Measurements from ENCODE around the gene C16orf96.

C16orf96 gene

GRCh38 chr16:4538350-4539235, 17.5 kb upstream of the C16orf96 start, which contains the start of gene CDIP1 (continued):
- TF ChIP-seq, protein P1, sequence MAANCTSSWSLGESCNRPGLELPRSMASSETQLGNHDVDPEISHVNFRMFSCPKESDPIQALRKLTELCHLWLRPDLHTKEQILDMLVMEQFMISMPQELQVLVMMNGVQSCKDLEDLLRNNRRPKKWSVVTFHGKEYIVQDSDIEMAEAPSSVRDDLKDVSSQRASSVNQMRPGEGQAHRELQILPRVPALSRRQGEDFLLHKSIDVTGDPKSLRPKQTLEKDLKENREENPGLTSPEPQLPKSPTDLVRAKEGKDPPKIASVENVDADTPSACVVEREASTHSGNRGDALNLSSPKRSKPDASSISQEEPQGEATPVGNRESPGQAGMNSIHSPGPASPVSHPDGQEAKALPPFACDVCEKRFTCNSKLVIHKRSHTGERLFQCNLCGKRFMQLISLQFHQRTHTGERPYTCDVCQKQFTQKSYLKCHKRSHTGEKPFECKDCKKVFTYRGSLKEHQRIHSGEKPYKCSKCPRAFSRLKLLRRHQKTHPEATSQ (tag by site-specific recombination; IDR thresholded peaks at IDR 0.05): peak; percentile 68; the same call in 1 of the 2 replicates
- TF ChIP-seq REST (tag by site-specific recombination; IDR thresholded peaks at IDR 0.05): no peak
- TF ChIP-seq ZBTB1 (tag by site-specific recombination; IDR thresholded peaks at IDR 0.05): no peak
- TF ChIP-seq ZFP69B (tag by site-specific recombination; IDR thresholded peaks at IDR 0.05): peak; percentile 99
- TF ChIP-seq ZNF488 (tag by site-specific recombination; IDR thresholded peaks at IDR 0.05): no peak
- no peak for TF ChIP-seq ZNF670 (tag by site-specific recombination; IDR thresholded peaks at IDR 0.05; ENCODE audit: low read depth)
- TF ChIP-seq ZNF610 (tag by site-specific recombination; IDR thresholded peaks at IDR 0.05; ENCODE audit: borderline replicate concordance): peak; percentile 93
- TF ChIP-seq, protein P2, sequence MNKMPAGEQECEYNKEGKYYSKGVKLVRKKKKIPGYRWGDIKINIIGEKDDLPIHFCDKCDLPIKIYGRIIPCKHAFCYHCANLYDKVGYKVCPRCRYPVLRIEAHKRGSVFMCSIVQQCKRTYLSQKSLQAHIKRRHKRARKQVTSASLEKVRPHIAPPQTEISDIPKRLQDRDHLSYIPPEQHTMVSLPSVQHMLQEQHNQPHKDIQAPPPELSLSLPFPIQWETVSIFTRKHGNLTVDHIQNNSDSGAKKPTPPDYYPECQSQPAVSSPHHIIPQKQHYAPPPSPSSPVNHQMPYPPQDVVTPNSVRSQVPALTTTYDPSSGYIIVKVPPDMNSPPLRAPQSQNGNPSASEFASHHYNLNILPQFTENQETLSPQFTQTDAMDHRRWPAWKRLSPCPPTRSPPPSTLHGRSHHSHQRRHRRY (tag by site-specific recombination; IDR thresholded peaks at IDR 0.05): no peak; the same call in 1 of the 2 replicates
- TF ChIP-seq, protein P3, sequence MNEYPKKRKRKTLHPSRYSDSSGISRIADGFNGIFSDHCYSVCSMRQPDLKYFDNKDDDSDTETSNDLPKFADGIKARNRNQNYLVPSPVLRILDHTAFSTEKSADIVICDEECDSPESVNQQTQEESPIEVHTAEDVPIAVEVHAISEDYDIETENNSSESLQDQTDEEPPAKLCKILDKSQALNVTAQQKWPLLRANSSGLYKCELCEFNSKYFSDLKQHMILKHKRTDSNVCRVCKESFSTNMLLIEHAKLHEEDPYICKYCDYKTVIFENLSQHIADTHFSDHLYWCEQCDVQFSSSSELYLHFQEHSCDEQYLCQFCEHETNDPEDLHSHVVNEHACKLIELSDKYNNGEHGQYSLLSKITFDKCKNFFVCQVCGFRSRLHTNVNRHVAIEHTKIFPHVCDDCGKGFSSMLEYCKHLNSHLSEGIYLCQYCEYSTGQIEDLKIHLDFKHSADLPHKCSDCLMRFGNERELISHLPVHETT (tag by site-specific recombination; IDR thresholded peaks at IDR 0.05): peak; percentile 82; the same call in 1 of the 2 replicates
- no peak for TF ChIP-seq ZNF521 (tag by site-specific recombination; IDR thresholded peaks at IDR 0.05)
- no peak for TF ChIP-seq ZNF624 (tag by site-specific recombination; IDR thresholded peaks at IDR 0.05)
- peak; percentile 93 for TF ChIP-seq SP7 (tag by site-specific recombination; IDR thresholded peaks at IDR 0.05)
- TF ChIP-seq ZNF211 (tag by site-specific recombination; IDR thresholded peaks at IDR 0.05; ENCODE audit: low read depth): no peak
- peak; percentile 91 for TF ChIP-seq ZIC2 (tag by site-specific recombination; IDR thresholded peaks at IDR 0.05)
- TF ChIP-seq OVOL3 (tag by site-specific recombination; IDR thresholded peaks at IDR 0.05): peak; percentile 75; the same call in 1 of the 2 replicates
- 0 out of 2 replicates have a peak, but pooled peaks have one; percentile 13 for TF ChIP-seq ZNF548 (tag by site-specific recombination; IDR thresholded peaks at IDR 0.05)
- TF ChIP-seq ZNF239 (tag by site-specific recombination; IDR thresholded peaks at IDR 0.05): peak; percentile 45; the same call in 1 of the 2 replicates
- peak; percentile 66 for TF ChIP-seq ZNF341 (tag by site-specific recombination; IDR thresholded peaks at IDR 0.05; ENCODE audit: low read depth)
- TF ChIP-seq, protein P4, sequence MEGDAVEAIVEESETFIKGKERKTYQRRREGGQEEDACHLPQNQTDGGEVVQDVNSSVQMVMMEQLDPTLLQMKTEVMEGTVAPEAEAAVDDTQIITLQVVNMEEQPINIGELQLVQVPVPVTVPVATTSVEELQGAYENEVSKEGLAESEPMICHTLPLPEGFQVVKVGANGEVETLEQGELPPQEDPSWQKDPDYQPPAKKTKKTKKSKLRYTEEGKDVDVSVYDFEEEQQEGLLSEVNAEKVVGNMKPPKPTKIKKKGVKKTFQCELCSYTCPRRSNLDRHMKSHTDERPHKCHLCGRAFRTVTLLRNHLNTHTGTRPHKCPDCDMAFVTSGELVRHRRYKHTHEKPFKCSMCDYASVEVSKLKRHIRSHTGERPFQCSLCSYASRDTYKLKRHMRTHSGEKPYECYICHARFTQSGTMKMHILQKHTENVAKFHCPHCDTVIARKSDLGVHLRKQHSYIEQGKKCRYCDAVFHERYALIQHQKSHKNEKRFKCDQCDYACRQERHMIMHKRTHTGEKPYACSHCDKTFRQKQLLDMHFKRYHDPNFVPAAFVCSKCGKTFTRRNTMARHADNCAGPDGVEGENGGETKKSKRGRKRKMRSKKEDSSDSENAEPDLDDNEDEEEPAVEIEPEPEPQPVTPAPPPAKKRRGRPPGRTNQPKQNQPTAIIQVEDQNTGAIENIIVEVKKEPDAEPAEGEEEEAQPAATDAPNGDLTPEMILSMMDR (tag by site-specific recombination; IDR thresholded peaks at IDR 0.05): peak; percentile 71; the same call in 1 of the 2 replicates
- no peak for TF ChIP-seq ZNF16 (tag by site-specific recombination; IDR thresholded peaks at IDR 0.05; ENCODE audit: low read depth)
- peak; percentile 76 for TF ChIP-seq ZNF600 (tag by site-specific recombination; IDR thresholded peaks at IDR 0.05)
- no peak for TF ChIP-seq IKZF3 (tag by site-specific recombination; IDR thresholded peaks at IDR 0.05)
- no peak for TF ChIP-seq WT1 (tag by site-specific recombination; IDR thresholded peaks at IDR 0.05)
- TF ChIP-seq, protein P5, sequence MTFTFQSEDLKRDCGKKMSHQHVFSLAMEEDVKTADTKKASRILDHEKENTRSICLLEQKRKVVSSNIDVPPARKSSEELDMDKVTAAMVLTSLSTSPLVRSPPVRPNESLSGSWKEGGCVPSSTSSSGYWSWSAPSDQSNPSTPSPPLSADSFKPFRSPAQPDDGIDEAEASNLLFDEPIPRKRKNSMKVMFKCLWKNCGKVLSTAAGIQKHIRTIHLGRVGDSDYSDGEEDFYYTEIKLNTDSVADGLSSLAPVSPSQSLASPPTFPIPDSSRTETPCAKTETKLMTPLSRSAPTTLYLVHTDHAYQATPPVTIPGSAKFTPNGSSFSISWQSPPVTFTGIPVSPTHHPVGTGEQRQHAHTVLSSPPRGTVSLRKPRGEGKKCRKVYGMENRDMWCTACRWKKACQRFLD (tag by site-specific recombination; IDR thresholded peaks at IDR 0.05): no peak
- TF ChIP-seq KLF10 (tag by site-specific recombination; IDR thresholded peaks at IDR 0.05): peak; percentile 85
- TF ChIP-seq ZBTB7A (tag by site-specific recombination; IDR thresholded peaks at IDR 0.05; ENCODE audit: low read depth): peak; percentile 67; the same call in 1 of the 2 replicates
- TF ChIP-seq ZNF843 (tag by site-specific recombination; IDR thresholded peaks at IDR 0.05): peak; percentile 84
- peak; percentile 64; the same call in 1 of the 2 replicates for TF ChIP-seq ZBTB48 (tag by site-specific recombination; IDR thresholded peaks at IDR 0.05)

All from HEK293 (cell line).